HG03432 (cell line): ENCODE measurements around the gene BBOF1.

Experiments used
- ATAC-seq: cut with Tn5 transposase; IDR thresholded peaks from one replicate; pipeline ENCODE4 v1.9.1; 2021; ENCODE audit warnings: mild to moderate bottlenecking, moderate library complexity; ENCODE audit not compliant: unreplicated experiment

Gene BBOF1

DNA sequence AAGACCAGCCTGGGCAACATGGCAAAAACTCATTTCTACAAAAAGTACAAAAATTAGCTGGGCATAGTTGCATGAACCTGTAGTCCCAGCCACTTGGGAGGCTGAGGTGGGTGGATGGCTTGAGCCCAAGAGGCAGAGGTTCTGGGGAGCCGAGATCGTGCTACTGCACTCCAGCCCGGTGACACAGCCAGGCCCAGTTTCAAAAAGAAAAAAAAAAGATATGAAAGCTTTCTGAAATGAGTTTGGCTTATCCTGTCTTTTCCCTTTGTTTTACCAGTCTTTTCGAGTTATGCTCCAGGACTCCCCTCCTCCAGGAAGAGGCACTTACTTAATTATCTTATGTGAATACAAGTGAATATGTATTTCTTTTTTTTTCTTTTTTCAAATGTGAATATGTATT lies 3.2 kb downstream of the BBOF1 start:
- no peak for ATAC-seq

DNA sequence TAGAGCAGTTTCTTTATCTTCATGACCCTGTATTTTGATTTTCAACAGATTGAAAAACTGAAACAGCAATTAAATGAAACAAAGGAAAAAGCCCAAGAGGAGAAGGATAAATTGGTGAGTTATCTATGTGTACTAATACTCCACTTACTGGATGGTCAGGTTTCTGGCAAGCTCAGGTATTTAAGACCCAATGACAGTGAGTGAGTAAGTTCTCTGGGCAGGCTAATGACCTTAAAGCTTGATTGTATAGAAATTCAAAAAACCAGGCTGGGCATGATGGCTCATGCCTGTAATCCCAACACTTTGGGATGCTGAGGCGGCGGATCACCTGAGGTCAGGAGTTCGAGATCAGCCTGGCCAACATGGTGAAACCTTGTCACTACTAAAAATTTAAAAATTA lies 10.0 kb downstream of the BBOF1 start:
- no peak for ATAC-seq

DNA sequence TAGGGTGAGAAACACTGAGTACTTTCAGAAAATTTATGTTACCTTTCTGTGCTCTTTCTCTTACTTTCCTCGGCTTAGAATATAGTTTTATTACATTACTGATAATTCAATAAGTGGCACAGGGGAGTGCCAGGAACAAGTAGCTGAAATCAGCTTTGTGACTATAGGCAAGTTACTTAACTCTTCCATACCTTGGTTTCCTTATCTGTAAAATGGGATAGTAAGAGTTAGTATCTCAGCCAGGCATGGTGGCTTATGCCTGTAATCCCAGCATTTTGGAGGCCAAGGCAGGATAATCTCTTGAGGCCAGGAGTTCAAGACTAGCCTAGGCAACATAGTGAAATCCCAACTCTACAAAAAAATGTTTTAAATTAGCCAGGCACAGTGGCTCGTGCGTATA lies 15.4 kb downstream of the BBOF1 start:
- ATAC-seq = no peak

DNA sequence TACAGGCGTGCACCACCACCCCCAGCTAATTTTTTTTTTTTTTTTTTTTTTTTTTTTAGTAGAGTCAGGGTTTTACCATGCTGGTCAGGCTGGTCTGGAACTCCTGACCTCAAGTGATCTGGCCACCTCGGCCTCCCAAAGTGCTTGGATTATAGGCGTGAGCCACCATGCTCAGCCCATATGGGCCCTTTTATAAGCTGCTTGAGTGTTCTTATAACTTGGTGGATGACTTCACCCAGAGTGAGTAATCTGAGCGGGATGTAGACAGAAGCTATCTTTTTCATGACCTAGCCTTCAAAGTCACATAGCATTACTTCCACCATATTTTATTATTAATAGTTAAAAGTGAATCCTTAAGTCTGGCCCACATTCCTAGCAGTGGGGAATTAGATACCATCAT lies 16.4 kb downstream of the BBOF1 start:
- no peak for ATAC-seq

DNA sequence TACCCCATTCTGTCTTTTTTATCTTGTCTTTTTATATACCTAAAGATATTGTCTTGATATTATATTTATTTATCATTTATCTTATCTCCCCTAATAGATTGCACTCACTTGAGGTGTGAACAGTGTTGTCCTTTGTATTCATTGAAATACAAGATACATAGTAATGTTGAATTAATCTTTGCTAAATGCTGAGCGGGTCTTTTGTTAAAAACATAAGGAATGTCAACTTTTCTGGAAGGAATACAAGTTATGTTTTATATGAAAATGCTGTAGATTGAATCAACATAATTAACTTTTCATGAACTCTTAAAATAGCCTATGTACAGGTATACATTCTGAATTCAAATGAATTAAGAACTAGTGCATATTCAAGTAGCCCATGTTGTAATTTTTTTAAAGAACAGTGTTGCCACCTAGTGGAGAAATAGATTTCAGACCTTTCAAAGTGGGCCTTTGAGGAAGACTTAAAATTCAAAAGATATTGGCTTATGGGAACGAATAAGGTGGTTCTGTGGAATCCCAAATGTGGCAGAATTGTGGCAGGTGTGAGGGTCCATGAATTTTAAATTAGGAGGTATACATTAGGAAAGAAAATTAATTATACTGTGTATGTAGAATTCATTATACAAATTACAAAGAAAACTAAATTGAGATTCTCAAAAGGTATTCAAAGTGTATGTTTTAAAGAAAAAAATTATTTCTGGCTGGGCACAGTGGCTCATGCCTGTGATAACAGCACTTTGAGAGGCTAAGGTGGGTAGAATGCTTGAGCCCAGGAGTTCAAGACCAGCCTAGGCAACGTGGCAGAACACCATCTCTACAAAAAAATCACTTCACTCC lies 19.1 kb downstream of the BBOF1 start:
- ATAC-seq = no peak

DNA sequence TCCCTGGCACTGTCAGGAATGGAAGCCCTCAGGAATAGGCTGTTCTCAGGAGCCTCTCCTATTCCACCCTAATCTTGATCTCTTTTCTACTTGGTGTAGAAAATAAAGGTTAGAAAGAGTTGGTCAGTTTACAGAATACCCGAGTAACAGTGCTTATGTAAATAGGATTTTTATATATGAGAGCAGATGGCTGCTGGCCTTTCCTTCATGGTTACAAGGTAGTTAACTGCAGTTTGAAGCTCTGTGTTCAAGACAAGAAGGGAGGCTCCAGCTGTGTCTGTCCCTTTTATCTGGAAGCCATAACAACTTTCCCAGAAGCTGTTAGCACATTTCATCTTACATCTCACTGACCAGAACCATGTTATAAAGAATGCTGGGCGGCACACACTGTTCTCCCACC lies 23.1 kb downstream of the BBOF1 start:
- no peak for ATAC-seq

DNA sequence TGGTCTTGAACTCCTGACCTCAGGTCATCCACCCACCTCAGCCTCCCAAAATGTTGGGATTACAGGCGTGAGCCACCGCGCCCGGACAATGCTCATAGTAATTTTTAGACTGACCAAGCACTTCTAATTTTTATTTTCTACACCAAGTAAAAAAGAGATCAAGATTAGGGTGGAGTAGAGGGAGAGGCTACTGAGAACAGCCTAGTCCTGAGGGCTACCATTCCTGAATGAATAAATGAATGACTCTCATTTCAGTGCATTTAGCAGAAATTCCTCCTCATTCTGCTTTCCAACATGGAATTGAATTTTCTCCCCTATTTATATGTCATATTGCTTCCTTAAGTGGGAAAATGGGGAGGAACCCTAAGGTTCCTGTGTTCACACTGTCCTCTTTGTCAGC lies 26.4 kb downstream of the BBOF1 start:
- ATAC-seq = no peak

DNA sequence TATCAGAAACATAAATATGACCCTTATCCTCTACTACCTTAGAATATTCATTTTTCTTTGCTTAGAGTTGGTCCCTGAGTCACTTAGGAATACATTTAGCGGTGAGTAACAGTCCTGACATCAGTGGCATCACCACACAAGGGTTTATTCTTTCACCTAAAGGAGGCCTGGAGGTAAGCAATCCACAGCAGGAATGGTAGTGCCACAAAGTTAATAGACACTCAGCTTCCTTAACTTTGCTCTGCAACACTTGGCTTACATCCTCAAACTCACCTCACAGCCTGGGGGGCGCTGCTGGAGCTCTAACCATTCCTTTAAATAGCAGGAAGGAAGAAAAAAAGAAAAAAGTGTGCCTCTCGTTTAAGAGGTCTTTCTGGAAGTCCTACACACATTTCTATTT lies 29.1 kb downstream of the BBOF1 start:
- ATAC-seq = no peak

DNA sequence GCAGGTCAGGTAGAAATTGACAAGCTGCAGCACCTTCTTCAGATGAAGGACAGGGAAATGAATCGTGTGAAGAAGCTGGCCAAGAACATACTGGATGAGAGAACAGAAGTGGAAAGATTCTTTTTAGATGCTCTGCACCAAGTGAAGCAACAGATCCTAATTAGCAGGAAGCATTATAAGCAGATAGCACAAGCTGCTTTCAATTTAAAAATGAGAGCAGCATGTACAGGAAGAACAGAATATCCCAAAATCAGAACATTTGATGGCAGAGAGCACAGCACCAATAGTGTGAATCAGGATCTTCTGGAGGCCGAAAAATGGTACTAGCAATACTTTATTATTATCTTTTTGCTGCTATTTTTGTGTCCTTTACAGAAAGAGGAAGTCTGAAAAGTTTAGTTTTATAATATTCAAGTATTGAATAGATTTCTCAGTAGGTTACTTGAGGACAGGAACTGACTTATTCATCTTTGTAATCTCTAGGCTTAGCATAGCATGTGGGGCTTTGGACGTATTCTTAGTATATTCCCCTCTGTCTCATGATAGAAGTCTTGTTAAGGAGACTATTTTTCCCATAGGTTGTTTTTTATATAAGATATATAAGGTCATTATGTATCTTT lies 30.8 kb downstream of the BBOF1 start:
- ATAC-seq = no peak

DNA sequence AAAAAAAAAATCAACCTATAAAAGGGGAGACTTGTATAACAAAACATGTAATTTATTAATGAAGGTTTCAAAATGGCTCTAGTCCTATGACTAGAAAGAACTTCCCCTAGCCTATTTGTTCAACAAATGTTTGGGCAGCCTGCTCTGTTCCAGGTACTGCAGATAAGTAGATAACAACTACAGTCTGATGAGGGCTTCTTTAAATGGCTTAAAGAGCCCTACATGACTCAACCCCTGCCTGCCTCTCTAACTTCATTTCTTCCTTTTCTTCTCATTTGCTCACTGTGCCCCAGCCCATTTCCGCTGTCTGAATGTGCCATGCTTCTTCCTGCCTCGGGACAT lies 43.6 kb downstream of the BBOF1 start:
- no peak for ATAC-seq

DNA sequence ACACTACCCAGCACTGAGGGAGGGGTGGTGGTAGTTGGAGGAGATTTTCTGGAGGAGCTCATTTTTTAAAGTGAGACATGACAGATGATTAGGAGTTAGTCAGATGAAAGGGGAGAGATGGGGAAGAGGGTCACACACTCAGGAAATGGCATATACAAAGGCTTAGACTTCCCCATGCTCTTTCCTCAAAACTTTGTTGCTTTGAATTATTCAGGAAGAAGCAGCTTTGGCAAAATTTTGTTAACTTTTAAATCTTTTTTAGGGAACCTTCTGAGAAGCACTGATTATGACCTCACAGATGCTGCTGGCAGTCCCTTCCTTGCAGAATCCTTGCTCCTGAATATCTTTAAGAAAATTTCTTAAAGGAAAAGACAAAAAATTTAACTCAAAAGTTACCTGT lies 45.3 kb downstream of the BBOF1 start:
- ATAC-seq = no peak

DNA sequence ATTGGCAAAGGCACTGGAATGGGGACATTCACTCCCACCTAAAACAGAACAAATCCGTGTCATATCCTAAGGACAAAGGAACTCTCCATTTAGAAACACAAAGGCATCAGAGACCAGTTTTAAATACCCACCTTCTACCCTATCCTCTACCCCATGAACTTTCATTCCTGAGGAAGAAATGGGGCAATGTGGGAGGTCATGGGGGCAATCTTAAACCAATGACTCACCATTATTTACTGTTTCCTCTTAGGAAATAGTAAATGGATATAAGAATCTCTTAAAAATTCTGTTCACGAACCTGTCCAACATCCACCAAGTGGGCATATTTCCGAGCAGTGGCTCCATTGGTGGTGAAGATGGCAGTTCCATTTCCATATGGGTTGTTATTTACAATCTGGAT lies 45.7 kb downstream of the BBOF1 start:
- ATAC-seq = no peak

DNA sequence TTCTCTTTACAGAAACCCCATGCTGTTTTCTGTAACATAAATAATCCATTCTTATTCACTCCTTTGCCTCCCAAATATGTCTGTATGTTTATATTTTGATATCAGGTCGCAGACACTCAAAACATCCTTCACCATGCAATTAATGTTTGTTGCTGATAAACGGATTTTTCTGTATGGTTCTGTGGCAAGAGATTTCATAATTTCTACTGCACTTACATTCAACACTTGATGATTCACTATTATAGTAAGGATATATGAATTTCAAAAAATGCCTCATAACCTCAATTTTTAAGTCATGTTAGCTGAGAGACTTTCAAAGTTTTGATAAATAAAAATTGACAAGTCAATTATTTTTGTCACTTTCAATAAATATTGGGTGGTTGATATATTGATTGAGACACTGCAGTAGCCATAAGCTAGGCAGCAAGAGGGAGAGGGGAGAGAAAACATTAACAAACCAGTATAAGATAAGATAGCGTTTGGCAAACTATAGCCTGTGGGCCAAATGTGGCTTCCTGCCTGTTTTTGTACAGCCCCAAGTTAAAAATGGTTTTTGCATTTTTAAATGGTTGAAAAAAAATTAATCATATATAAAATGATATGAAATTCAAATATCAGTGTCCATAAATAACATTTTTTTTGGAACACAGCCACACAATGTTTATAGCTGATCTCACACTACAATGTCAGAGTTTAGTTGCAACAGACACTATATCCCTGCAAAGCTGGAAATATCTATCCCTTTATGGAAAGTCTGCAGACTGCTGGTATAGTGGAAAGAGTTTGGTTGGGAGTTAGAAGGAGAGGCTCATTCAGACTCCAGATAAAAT lies 46.8 kb downstream of the BBOF1 start:
- ATAC-seq = no peak

DNA sequence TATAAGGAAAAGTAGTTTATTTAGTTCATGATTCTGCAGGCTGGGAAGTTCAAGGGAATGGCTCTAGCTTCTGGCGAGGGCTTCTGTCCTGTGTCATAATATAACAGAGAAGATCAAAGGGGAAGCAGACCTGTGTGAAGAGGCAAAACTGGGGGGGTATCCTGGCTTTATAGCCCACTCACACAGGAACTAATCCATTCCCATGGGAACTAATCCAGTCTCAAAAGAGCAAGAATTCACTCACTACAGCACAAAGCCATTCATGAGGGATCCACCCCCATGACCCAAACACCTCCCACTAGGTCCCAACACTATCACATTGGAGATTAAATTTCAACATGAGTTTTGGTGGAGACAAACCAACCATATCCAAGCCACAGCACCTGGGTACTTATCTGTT lies 58.3 kb downstream of the BBOF1 start:
- ATAC-seq = no peak

DNA sequence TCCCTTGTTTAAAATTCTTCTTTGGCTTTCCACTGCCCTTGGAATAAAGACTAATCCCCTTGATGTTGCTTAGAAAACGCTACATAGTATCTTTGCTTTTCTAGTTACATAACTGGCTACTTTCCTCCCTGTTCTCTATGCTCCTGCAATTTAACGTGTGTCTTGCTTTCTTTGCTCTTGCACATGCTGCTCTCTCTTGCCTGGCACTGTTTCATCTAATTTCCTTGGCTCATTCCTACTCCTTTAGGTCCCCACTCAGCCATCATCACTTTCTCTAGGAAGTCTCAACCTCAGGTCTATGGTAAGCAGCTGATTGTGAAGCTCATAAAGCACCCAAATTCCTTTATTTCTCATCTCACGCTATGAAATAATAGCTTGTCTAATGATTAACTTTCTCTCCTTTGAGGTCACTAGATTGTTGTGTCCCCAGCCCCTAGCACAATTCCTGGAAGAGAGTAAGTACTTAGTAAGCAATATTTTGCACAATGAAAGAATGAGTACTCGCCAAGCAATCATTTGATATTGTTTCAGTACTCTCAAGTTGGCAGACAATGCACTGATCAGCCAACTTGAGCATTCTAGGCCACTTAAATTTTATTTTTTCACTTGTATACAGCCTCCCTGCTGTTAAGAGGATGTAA lies 61.8 kb downstream of the BBOF1 start:
- ATAC-seq = no peak

DNA sequence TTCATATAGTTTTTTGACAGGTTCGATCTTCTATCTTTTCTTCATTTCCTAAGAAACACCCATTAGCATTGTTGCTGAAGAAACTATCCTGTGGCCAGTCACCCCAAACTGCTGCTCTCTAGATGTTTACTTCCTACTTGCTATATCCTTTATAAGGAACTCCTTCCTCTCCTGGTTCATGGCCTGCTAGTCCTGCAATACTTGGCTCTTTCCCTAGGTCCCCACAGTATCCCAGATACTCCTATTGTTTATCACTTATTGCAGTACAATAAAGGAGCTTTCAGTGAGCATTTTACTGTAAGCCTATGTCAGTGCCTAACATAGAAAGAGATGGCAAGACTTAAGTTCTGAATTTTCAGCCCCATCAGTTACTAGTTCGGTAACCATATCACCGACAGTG lies 62.3 kb downstream of the BBOF1 start:
- no peak for ATAC-seq

DNA sequence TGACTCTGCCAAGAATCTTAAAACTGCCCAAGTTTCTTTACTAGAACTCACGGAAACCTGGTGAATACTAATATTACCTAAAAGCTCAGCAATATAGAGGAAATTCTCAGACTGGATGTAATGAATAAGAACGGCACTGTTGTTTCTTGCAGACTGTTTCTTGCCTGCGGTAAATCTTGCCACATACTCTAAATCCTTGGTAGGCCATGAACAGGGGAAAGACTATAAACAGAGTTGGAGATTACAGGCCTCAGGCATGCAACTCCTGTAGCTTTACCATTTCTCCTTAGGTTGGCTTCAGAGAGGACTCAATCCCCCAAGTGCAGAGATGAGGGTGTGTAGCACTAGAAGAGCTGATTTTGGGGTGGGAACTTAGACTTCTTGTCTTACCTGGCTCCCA lies 64.0 kb downstream of the BBOF1 start:
- ATAC-seq = no peak

DNA sequence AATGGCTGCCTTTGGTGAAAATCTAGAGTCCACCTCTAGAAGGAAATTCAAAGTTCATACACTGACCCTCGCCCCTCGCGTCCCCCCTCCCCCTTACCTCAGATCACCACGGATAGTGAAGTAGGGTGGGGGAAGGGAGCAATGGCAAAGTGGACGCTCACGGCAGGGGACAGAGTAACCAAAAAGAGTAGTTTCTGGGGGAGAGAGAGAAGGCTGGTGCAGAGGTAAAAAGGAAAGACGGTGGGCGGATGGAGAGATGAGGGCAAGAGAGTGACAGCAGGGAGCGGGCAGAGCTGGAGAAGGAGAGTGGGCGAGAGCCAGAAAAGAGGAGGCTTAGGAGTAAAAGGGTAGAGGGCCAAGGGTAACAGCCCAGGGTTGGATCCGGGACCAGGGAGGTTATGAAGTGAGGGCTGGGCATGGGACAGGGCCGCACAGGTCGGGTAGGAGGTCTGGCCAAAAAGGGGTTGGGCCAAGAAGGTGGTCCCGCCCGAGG lies 64.7 kb downstream of the BBOF1 start:
- peak; percentile 34 for ATAC-seq

DNA sequence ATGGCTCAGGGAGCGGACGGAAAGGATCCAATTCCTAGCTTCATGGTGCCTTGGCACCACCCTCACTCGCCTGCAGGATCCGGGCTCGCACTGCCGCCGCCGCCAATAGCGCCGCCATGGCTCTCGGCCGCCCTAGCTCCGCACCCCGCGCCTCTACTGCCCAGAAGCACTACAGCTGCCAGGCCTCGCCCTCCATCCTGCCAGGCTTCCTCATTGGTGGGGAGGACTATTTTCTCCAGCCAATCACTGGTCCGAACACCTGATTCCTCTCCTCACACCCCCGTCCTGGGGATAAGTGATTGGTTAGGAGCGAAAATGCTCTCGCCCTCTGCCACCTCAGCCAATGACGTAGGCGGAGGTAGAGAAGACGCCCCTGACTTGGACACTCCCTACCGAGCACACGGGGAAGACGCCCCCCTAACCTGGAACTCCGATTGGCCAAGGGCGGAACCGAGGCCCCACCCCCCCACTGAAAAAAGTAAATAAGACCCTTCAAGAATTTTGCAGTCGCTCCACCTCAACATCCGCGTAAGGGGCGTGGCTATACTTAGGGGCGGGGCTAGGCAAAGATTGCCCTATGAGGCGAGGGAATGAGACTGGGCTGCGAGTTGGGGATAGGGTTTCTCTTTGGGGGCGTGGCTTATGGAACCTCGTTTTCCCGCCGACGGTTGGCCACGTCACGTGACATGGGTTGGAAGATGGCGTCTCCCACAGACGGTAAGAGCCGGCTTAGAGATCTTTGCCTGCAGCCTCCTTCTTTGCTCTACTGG lies 65.3 kb downstream of the BBOF1 start, which contains the start of the genes ALDH6A1 and LIN52:
Gene ALDH6A1, minus strand, starts transcription at position 177 of the 770 bp plus-strand sequence. Its CDS starts 59 bp downstream, at position 118.
Gene LIN52, plus strand, starts transcription at position 680 of the 770 bp plus-strand sequence. Its CDS starts 19 bp downstream, at position 699.
- peak; percentile 90 for ATAC-seq

DNA sequence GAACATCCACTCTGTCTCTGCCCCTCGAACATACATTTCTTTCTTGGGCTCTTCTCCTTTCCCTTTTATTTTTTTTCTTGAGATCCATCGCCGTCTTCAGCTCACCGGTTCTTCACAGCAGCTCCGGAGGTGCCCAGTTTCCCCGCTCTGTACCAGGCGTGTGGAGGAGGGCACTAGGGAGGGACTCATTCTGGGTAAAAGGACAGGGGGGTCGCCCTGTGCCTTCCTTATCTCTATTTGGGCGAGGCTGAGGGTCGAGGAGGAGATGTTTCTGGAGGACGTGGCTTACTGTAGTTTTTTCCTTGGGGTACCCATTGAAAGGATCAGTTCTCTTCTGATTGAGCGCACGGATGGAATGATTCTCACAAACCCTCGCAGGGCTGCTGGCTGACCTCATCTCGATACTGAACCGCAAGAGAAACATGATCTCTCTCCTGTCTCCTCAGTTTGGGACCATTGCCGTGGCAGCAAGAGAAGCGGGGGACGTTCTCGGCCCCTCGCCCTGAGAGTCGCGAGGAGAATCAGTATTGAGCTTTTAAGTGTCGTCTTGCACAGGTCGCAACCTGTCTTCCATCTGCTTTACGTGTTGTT lies 66.0 kb downstream of the BBOF1 start:
- ATAC-seq = no peak
